H1 (cell line): ENCODE data around the gene BATF2. TPM values are rescaled to one million over a fixed set of nuclear protein-coding genes. Genes with fewer than 3 reads are reported as not detected.
A peak's percentile ranks its signal among the peaks of the same experiment; 100 is the strongest.

Experiments used
- BCL11A ChIP-seq, 2 experiments: IDR thresholded peaks; one replicate each; pipeline ENCODE4 v1.6.1; 2011; ENCODE audit warnings: low read depth in 2 of 2, low read length in 2 of 2, mild to moderate bottlenecking in 2 of 2
- BRCA1 ChIP-seq: IDR thresholded peaks from 2 replicates; pipeline ENCODE4 v1.6.1; 2012; ENCODE audit warnings: low read depth, low read length, improper control_type of control experiment
- CTCF ChIP-seq, 3 experiments: IDR thresholded peaks; 1 replicate in 2 of 3; 2 replicates in 1 of 3; pipeline versions ENCODE4 v1.5.1 to v1.6.1; 2011; ENCODE audit warnings: low read length in 3 of 3, mild to moderate bottlenecking in 3 of 3, inconsistent platforms in 2 of 3, low read depth in 1 of 3, moderate library complexity in 1 of 3; ENCODE audit not compliant: insufficient read depth in 1 of 3; ENCODE audit errors: control extremely low read depth in 1 of 3
- EGR1 ChIP-seq: IDR thresholded peaks from 2 replicates; pipeline ENCODE4 v1.6.1; 2011; ENCODE audit warnings: low read depth, low read length, borderline replicate concordance
- EP300 ChIP-seq, 2 experiments: IDR thresholded peaks; 1 replicate in 1 of 2; 2 replicates in 1 of 2; pipeline ENCODE4 v1.6.1; 2011 to 2012; ENCODE audit warnings: low read depth in 2 of 2, low read length in 2 of 2, mild to moderate bottlenecking in 2 of 2, borderline replicate concordance in 1 of 2, inconsistent platforms in 1 of 2, moderate library complexity in 1 of 2
- KDM1A ChIP-seq: fragments of 200-600, 300-600 bp; sonication (generic); IDR thresholded peaks from 2 replicates; pipeline ENCODE4 v1.7.1; 2016; ENCODE audit warnings: mild to moderate bottlenecking, low read length, borderline replicate concordance
- SP1 ChIP-seq: IDR thresholded peaks from 2 replicates; pipeline ENCODE4 v1.6.1; 2011; ENCODE audit warnings: low read depth, low read length
- TBP ChIP-seq: IDR thresholded peaks from 2 replicates; pipeline ENCODE4 v1.6.1; 2011; ENCODE audit warnings: low read depth, low read length, improper control_type of control experiment
- TCF12 ChIP-seq: IDR thresholded peaks from 2 replicates; pipeline ENCODE4 v1.6.1; 2011; ENCODE audit warnings: low read depth, mild to moderate bottlenecking, low read length
- ZNF274 ChIP-seq: IDR thresholded peaks from 2 replicates; pipeline ENCODE4 v1.7.0; 2012; ENCODE audit warnings: low read length, borderline replicate concordance; ENCODE audit errors: extremely low read depth
- polyA plus RNA-seq, 7 experiments: library from polyadenylated mRNA; depleted of rRNA in 3 of 7; stranded (reverse) in 5 of 7; unstranded in 2 of 7; fragments of >200 nt in 5 of 7; fragments of 200-250 nt in 2 of 7; gene quantifications; 1 replicate in 5 of 7; 2 replicates in 1 of 7; 4 replicates in 1 of 7; pipeline versions ENCODE4 v1.2.1 to v1.2.3, GENCODE V29; 2011 to 2013; ENCODE audit warnings: missing spikeins in 2 of 7, mixed read lengths in 2 of 7
- total RNA-seq: library from RNA; stranded (reverse); fragmentation: NEBNext Ultra II Directional; extraction: Animal tissue kit (Norgen Biotek cat#: 25700); gene quantifications from 2 replicates; pipeline ENCODE4 v1.2.1, GENCODE V29; 2021

BATF2 gene
- total and polyA plus RNA-seq, 2 of the 8 experiments (the other 6 are each of a cell fraction or from before 2014, with no cell fraction given): 1.4 to 3.1 TPM

- TF ChIP-seq ZNF274: no peak
- TF ChIP-seq TBP: peak; percentile 60; the same call in 1 of the 2 replicates
- TF ChIP-seq BRCA1: no peak
- 0 out of 2 replicates have a peak, but pooled peaks have one; percentile 21 for TF ChIP-seq SP1
- TF ChIP-seq KDM1A: no peak
- peak; percentile 53 to 81 (median 73) for TF ChIP-seq CTCF (IDR thresholded peaks at IDR 0.05; ENCODE audit: control extremely low read depth in 1 of 3, insufficient read depth in 1 of 3, low read depth in 1 of 3, low read length in 3 of 3)
- TF ChIP-seq BCL11A (IDR thresholded peaks at IDR 0.05; ENCODE audit: low read depth in 2 of 2, low read length in 2 of 2): no peak
- no peak for TF ChIP-seq EGR1
- no peak for TF ChIP-seq EP300 (IDR thresholded peaks at IDR 0.05; ENCODE audit: borderline replicate concordance in 1 of 2, low read depth in 2 of 2, low read length in 2 of 2)
- 0 out of 2 replicates have a peak, but pooled peaks have one; percentile 4 for TF ChIP-seq TCF12
Observed at GRCh38 chr11:65013888-65014725, 17.3 kb upstream of the BATF2 start, which contains the start of gene ARL2 (continued).
